Prostate gland (tissue), 2 donors: ENCODE results near the gene FEN1. TPM values are rescaled to one million over a fixed set of nuclear protein-coding genes. Genes with fewer than 3 reads are reported as not detected.

Experiments
- DNase-seq: peaks from one replicate; pipeline ENCODE4 v3.0.0-alpha.2; 2019; ENCODE audit warnings: low spot score
- H3K27ac ChIP-seq, 2 donors: fragments of 200-600 bp; sonication (generic); 2 replicates each; pipeline ENCODE4 v1.5.1; 2017 to 2019
- H3K27me3 ChIP-seq: fragments of 200-600 bp; sonication (generic); replicated peaks from 2 replicates; pipeline ENCODE4 v1.5.1; 2019; ENCODE audit not compliant: insufficient read depth
- H3K36me3 ChIP-seq, 2 donors: fragments of 200-600 bp; sonication (generic); 1 replicate in 1 of 2; 2 replicates in 1 of 2; pipeline versions ENCODE4 v1.5.1 to v1.8.1; 2017 to 2019
- H3K4me1 ChIP-seq: fragments of 200-600 bp; sonication (generic); replicated peaks from 2 replicates; pipeline ENCODE4 v1.5.1; 2019
- H3K4me3 ChIP-seq, 2 donors: fragments of 200-600 bp; sonication (generic); 2 replicates each; pipeline ENCODE4 v1.5.1; 2017 to 2019
- H3K9me3 ChIP-seq: fragments of 200-600 bp; sonication (generic); 2 replicates; pipeline ENCODE4 v1.5.1; 2017
- POLR2A ChIP-seq: fragments of 450-650 bp; IDR thresholded peaks from one replicate; pipeline ENCODE4 v1.6.1; 2016; ENCODE audit warnings: antibody characterized with exemption, mild to moderate bottlenecking
- POLR2AphosphoS5 ChIP-seq: sonication (generic); formaldehyde crosslinking; IDR thresholded peaks from one replicate; pipeline ENCODE4 v1.6.1; 2017; ENCODE audit warnings: antibody characterized with exemption
- WGBS: methylation state at CpG from one replicate; pipeline ENCODE4 v1.1.5; 2018; 5-methylcytosine and 5-hydroxymethylcytosine counted together
- intact Hi-C: fragments of 100-400 bp; cut with DNase I; formaldehyde crosslinking; loops from one replicate; pipeline ENCODE4 v1.14.2; 2022
- total RNA-seq, 2 donors: library from RNA; depleted of rRNA; stranded (reverse); fragments of >200 nt; gene quantifications; one replicate each; pipeline ENCODE4 v1.1.0, GENCODE V29; 2016
- TF ChIP-seq, protein P1 (sequence below), 4 experiments: fragments of 200-600 bp in 2 of 4; fragments of 450-650 bp in 2 of 4; sonication (generic) in 2 of 4; IDR thresholded peaks; 1 replicate in 3 of 4; 2 replicates in 1 of 4; pipeline ENCODE4 v1.5.1; 2016 to 2019; ENCODE audit warnings: antibody characterized with exemption in 4 of 4, mild to moderate bottlenecking in 2 of 4, moderate library complexity in 2 of 4

FEN1 gene
- total RNA-seq, 2 donors from 2014 or later, result 12.8 to 18.4 TPM

DNA sequence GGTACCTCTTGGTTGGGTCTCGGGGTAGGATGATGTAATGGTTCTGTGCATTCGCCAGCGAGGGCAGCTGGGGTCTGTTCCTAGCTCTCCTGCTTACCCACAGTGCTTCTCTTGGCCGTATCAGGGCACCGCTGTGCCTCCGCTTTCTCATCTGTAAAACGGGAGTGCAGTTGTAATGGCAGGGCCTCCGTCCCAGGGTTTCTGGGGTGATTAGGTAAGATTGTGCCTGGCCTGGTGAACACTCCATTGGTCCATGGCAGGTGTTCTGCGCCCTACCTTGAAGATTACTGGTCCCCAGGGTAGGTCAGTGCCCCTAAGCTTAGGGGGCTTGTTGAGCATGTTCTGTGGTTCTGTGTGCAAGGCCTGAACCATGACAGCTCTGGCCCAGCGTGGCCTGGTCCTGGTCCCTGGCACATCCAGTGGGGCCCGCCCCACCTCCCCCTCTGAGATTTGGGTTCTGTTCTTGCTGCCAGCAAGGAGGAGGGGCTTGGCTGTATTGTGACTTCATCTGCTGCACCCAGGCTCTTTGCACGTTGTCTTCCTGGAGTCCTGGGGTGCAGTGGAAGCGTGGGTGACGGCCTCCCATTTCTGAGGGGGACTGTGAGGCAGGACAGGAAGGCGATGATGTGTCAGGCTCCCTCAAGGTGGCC is 35.4 kb upstream of the FEN1 start:
- no peaks in the 10 kb centered on the region for H3K4me1 ChIP-seq
- no peak overlapping the region for H3K4me3 ChIP-seq
- intact Hi-C loops, result no loop called here
- no peaks in the 10 kb centered on the region for H3K9me3 ChIP-seq
- no peaks in the 10 kb centered on the region for H3K27me3 ChIP-seq
- no peaks in the 10 kb centered on the region for H3K36me3 ChIP-seq
- TF ChIP-seq POLR2A (no peak), POLR2AphosphoS5 (no peak)
- TF ChIP-seq, protein P1, sequence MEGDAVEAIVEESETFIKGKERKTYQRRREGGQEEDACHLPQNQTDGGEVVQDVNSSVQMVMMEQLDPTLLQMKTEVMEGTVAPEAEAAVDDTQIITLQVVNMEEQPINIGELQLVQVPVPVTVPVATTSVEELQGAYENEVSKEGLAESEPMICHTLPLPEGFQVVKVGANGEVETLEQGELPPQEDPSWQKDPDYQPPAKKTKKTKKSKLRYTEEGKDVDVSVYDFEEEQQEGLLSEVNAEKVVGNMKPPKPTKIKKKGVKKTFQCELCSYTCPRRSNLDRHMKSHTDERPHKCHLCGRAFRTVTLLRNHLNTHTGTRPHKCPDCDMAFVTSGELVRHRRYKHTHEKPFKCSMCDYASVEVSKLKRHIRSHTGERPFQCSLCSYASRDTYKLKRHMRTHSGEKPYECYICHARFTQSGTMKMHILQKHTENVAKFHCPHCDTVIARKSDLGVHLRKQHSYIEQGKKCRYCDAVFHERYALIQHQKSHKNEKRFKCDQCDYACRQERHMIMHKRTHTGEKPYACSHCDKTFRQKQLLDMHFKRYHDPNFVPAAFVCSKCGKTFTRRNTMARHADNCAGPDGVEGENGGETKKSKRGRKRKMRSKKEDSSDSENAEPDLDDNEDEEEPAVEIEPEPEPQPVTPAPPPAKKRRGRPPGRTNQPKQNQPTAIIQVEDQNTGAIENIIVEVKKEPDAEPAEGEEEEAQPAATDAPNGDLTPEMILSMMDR (IDR thresholded peaks at IDR 0.05), result no peak
- 78% methylated on average over 8 of the region's 15 CpGs for WGBS
- DNase-seq, result no peak
- no peak overlapping the region for H3K27ac ChIP-seq

DNA sequence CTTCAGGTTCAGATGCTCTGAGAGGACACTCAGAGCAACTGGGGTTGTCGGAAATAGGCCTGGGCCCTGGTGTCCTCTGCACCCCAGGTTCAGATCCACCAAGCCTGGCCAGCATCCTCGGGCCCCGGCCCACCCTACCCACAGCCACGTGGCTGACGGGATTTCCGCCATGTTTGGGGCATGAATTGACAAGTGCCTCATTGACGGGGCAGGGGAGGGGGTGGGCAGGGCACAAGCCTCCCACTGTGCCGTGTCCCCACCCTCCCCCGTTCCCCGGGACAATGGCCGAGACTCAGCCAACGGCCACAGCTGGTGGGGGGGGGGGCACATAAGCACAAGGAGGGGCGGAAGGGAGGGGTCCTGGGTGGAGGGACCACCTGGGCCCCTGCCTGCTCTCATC is 31.8 kb upstream of the FEN1 start:
- TF ChIP-seq POLR2AphosphoS5 (no peak), POLR2A (no peak)
- TF ChIP-seq, protein P1 (IDR thresholded peaks at IDR 0.05), result no peak
- no peak for DNase-seq
- no peak overlapping the region for H3K4me3 ChIP-seq
- H3K27ac ChIP-seq, result no peak overlapping the region
- WGBS, result 59% methylated on average over 10 of the region's 13 CpGs
- intact Hi-C loops, result no loop called here
- H3K27me3 ChIP-seq, result no peaks in the 10 kb centered on the region
- H3K36me3 ChIP-seq, result no peaks in the 10 kb centered on the region
- H3K9me3 ChIP-seq, result no peaks in the 10 kb centered on the region
- no peaks in the 10 kb centered on the region for H3K4me1 ChIP-seq

DNA sequence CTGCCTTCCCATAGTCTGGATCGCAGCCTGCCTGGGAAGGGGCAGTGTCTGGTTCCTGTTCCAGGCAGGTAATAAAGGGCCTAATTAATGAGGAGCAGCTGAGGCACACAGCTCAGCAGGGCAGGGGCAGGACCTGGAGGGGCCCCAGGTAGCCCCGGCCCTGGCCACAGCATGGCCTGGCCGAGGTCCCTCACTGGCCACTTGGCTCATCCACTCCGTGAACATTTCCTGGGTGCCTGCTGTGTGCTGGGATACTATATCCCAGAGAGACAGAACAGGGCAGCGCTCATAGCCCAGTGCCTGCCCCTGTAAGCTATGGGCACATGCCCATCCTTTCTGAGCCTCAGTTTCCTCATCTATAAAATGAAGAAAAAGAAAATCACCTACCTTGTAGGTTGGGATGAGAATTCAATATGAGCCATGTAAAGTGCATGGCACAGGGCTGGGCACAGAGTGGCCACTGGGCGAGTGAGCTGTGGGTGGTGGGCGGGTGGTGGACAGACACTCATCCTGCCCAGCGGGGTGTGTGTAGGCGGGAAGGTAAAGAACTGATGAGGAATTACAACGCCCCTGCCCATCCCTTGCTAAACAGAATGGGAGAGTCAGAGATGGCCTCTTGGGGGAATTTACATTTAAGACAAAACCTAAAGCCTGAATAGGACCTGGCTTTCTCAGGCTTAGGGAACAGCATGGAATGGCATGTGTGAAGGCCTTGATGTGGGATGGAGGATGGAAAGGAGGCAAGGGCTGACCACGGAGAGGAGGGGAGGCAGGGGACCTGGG is 31.1 kb upstream of the FEN1 start:
- Histone ChIP-seq H3K4me1 (no peaks in the 10 kb centered on the region), H3K36me3 (no peaks in the 10 kb centered on the region), H3K9me3 (no peaks in the 10 kb centered on the region), H3K27me3 (no peaks in the 10 kb centered on the region), H3K27ac (no peak overlapping the region), H3K4me3 (no peak overlapping the region)
- no peak for DNase-seq
- 82% methylated on average over 11 of the region's 11 CpGs for WGBS
- intact Hi-C loops, result no loop called here
- TF ChIP-seq, protein P1 (IDR thresholded peaks at IDR 0.05), result no peak
- TF ChIP-seq POLR2AphosphoS5, result no peak
- TF ChIP-seq POLR2A, result no peak

DNA sequence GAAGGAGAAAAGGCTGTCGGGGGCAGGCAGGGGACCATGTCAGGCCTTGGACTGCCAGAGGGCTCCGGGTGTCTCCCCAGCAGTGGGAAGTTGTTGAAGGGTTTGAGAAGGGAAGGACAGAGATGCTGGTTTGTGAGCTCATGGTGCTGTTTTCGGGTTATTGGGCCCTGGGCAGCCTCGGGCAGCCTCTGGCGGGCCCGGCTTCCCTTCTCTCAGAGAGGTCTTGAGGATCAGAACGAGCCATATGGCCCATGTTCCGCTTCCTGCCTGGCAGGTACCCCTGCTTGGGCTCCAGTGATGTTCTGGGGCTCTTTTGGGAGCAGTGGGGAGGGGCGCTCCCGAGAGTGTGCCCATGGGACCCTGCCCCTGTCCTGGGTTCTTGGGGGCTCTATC is 30.5 kb upstream of the FEN1 start:
- no peak for TF ChIP-seq POLR2AphosphoS5
- TF ChIP-seq, protein P1 (IDR thresholded peaks at IDR 0.05), result no peak
- TF ChIP-seq POLR2A, result no peak
- no peak overlapping the region for H3K27ac ChIP-seq
- 82% methylated on average over 10 of the region's 10 CpGs for WGBS

DNA sequence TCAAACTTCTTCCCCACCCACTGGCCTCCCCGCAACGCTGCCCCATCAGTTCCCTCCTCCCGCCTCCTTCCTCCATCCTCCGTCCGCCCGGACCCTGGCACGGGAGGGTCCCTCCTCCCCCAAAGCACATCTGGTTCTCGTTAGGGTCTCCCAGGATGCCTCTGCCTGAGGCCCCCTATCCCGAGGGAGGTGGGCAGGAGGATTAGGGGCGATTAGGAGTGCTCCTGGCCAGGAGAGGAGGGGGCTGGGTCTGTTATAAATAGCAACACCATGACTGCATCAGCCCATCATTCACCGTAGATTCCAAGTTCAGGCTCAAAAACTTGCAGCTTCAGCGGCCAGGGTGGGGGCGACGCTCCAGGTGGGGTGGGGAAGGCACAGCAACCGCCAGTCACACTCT is 29.9 kb upstream of the FEN1 start:
- Histone ChIP-seq H3K27me3 (no peaks in the 10 kb centered on the region), H3K4me3 (no peak overlapping the region), H3K9me3 (no peaks in the 10 kb centered on the region), H3K4me1 (no peaks in the 10 kb centered on the region), H3K27ac (no peak overlapping the region), H3K36me3 (no peaks in the 10 kb centered on the region)
- DNase-seq, result no peak
- WGBS, result 50% methylated on average over 14 of the region's 15 CpGs
- TF ChIP-seq POLR2AphosphoS5 (no peak), POLR2A (no peak)
- TF ChIP-seq, protein P1 (IDR thresholded peaks at IDR 0.05), result no peak
- intact Hi-C loops, result no loop called here

More for the DNA sequence above, 30.5 kb upstream of the FEN1 start:
- H3K4me1 ChIP-seq, result no peaks in the 10 kb centered on the region
- DNase-seq, result no peak
- H3K4me3 ChIP-seq, result no peak overlapping the region
- no peaks in the 10 kb centered on the region for H3K9me3 ChIP-seq
- H3K36me3 ChIP-seq, result no peaks in the 10 kb centered on the region
- no peaks in the 10 kb centered on the region for H3K27me3 ChIP-seq
- intact Hi-C loops, result no loop called here
